HL-60/S4 (cell line): ENCODE data around the gene SERPINB7.

Source experiments
- in situ Hi-C: fragments of 300-500 bp; cut with MboI; formaldehyde crosslinking; loops from 2 replicates; pipeline ENCODE4 v1.14.3; 2022; ENCODE audit warnings: low sequenced_read_pairs

The SERPINB7 gene

DNA sequence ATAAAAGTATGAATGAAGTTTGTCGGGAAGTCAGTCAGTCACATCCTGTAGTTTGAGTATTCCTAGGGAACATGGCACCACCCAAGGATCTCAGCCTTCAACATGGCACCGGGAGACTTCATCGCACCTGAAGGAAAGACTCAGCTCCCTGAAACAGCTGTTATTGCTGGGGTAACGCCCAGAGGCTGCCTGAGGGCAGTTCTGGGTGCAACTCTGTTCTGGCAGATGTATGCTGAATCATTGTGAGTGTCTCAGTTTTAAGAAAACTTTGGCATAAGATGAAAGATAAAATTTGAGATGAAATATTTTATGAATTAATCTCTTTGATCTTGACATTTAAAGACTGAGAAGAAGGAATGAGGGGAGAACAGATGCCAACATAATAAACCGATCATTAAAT, 62.4 kb downstream of the SERPINB7 start:
- in situ Hi-C loops = no loop called here

- in situ Hi-C loops = no loop called here
These were observed 67.8 kb downstream of the SERPINB7 start for GRCh38 chr18:63843008-63843407.

DNA sequence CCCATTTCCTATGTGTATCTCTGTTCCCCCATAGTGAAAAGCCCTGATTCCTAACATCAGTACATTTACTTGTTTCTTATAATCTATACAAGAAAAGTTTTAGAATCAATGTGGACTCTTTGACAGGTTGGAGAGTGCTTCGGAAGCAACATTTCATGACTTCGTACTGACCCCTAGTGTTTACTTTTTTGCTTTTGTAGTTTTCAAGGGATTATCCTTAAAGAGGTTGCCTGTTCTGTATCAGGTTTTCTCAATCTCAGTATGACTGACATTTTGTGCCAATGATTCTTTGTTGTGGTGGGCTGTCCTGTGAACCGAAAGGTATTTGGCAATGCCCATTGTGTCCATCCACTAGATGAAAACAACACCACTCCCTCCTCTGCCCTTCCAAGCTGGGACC, 69.0 kb downstream of the SERPINB7 start:
- in situ Hi-C loops = no loop called here

GRCh38 chr18:63848159-63848558, 72.9 kb downstream of the SERPINB7 start:
- in situ Hi-C loops = no loop called here

- in situ Hi-C loops = loop anchor here (10.0 to 25.0 kb wide), 2 partner anchors 325 to 838 kb away; no protein-coding TSS in a partner anchor
These were observed 74.8 kb downstream of the SERPINB7 start for GRCh38 chr18:63850020-63850419.

GRCh38 chr18:63850636-63851035, 75.4 kb downstream of the SERPINB7 start:
- in situ Hi-C loops = loop anchor here (10.0 to 25.0 kb wide), 2 partner anchors 326 to 838 kb away; no protein-coding TSS in a partner anchor
